Loucy (cell line): ENCODE data around the gene IPMK.
"Not testable (repeated sequence)": the region's sequence is repeated elsewhere in the genome, so short reads cannot be mapped to it uniquely, and the experiment has no call there.

ENCODE experiments used
- H2AFZ ChIP-seq: fragments of 200-600 bp; sonication (generic); 2 replicates; pipeline ENCODE4 v1.6.0; 2016; ENCODE audit warnings: antibody characterized with exemption, mild to moderate bottlenecking, low read length, moderate library complexity
- H3F3A ChIP-seq: fragments of 200-600 bp; 2 replicates; pipeline ENCODE4 v1.6.0; 2016; ENCODE audit warnings: antibody characterized with exemption, low read depth, mild to moderate bottlenecking
- H3K27me3 ChIP-seq: fragments of 200-600 bp; sonication (generic); 2 replicates; pipeline ENCODE4 v1.6.1; 2014; ENCODE audit warnings: low read length, mild to moderate bottlenecking; ENCODE audit not compliant: insufficient read depth, poor library complexity, severe bottlenecking
- H3K36me3 ChIP-seq: fragments of 200-600 bp; sonication (generic); 2 replicates; pipeline ENCODE4 v1.6.1; 2016; ENCODE audit warnings: low read length; ENCODE audit not compliant: insufficient read depth
- H3K4me1 ChIP-seq: fragments of 200-600 bp; sonication (generic); 2 replicates; pipeline ENCODE4 v1.5.1; 2014; ENCODE audit warnings: low read length, mild to moderate bottlenecking; ENCODE audit not compliant: insufficient read depth, poor library complexity, severe bottlenecking
- H3K4me2 ChIP-seq: fragments of 200-600 bp; sonication (generic); 2 replicates; pipeline ENCODE4 v1.6.0; 2014; ENCODE audit warnings: antibody characterized with exemption, low read length, low read depth, mild to moderate bottlenecking; ENCODE audit not compliant: poor library complexity, severe bottlenecking
- H3K4me3 ChIP-seq: fragments of 200-600 bp; sonication (generic); 2 replicates; pipeline ENCODE4 v1.5.1; 2014; ENCODE audit warnings: low read length, mild to moderate bottlenecking, mixed read lengths; ENCODE audit not compliant: poor library complexity, severe bottlenecking
- H3K79me2 ChIP-seq: fragments of 200-600 bp; sonication (generic); 2 replicates; pipeline ENCODE4 v1.6.1; 2014; ENCODE audit warnings: low read length; ENCODE audit not compliant: insufficient read depth
- H3K9ac ChIP-seq: fragments of 200-600 bp; sonication (generic); 2 replicates; pipeline ENCODE4 v1.6.0; 2014; ENCODE audit warnings: mild to moderate bottlenecking, low read depth, low read length, moderate library complexity; ENCODE audit not compliant: poor library complexity, severe bottlenecking
- H3K9me2 ChIP-seq: fragments of 200-600 bp; sonication (generic); replicated peaks from 2 replicates; pipeline ENCODE4 v1.6.1; 2016; ENCODE audit warnings: low read depth, low read length, mixed read lengths
- H3K9me3 ChIP-seq: fragments of 200-600 bp; sonication (generic); 2 replicates; pipeline ENCODE4 v1.6.1; 2014; ENCODE audit warnings: mild to moderate bottlenecking, antibody characterized with exemption, low read length, low read depth; ENCODE audit not compliant: insufficient read depth
- H4K20me1 ChIP-seq: fragments of 200-600 bp; sonication (generic); 2 replicates; pipeline ENCODE4 v1.6.0; 2014; ENCODE audit warnings: antibody characterized with exemption, low read length, mild to moderate bottlenecking; ENCODE audit not compliant: insufficient read depth, poor library complexity, severe bottlenecking
- CTCF ChIP-seq: fragments of 200-600 bp; sonication (generic); conservative IDR thresholded peaks from 2 replicates; pipeline ENCODE4 v1.5.1; 2014; ENCODE audit warnings: mild to moderate bottlenecking, antibody characterized with exemption, low read length
- EZH2phosphoT487 ChIP-seq: fragments of 200-600 bp; IDR thresholded peaks from 2 replicates; pipeline ENCODE4 v1.6.1; 2018; ENCODE audit warnings: antibody characterized with exemption, mild to moderate bottlenecking, moderate library complexity, borderline replicate concordance

IPMK gene

GRCh38 chr10:58253184-58253583 lies 14.5 kb downstream of the IPMK start:
- Histone ChIP-seq H3F3A (no peaks in the 10 kb centered on the region), H3K4me3 (no peak overlapping the region), H3K79me2 (peaks cover 35% of the 10 kb centered on the region), H3K36me3 (peaks cover 12% of the 10 kb centered on the region; the same call in 1 of the 2 replicates), H3K9me2 (no peaks in the 10 kb centered on the region), H3K4me2 (no peak overlapping the region), H3K4me1 (peaks cover 6% of the 10 kb centered on the region), H3K9ac (no peak overlapping the region), H3K9me3 (peaks cover 21% of the 10 kb centered on the region; the same call in 1 of the 2 replicates), H3K27me3 (no peaks in the 10 kb centered on the region), H2AFZ (no peak overlapping the region), H4K20me1 (no peaks in the 10 kb centered on the region)
- TF ChIP-seq EZH2phosphoT487 (no peak), CTCF (no peak)

- not testable (repeated sequence) for H3K9me3 ChIP-seq, H2AFZ ChIP-seq, H3K9ac ChIP-seq, H3F3A ChIP-seq, H3K4me1 ChIP-seq, H3K27me3 ChIP-seq, H3K4me2 ChIP-seq, H3K36me3 ChIP-seq, H3K4me3 ChIP-seq, H3K9me2 ChIP-seq, H4K20me1 ChIP-seq
- H3K79me2 ChIP-seq = peaks cover 24% of the 10 kb centered on the region; the same call in 1 of the 2 replicates
Observed at GRCh38 chr10:58244666-58245065, 23.0 kb downstream of the IPMK start.

- not testable (repeated sequence) for H3K4me3 ChIP-seq, H3K27me3 ChIP-seq, H3K9ac ChIP-seq, H3K36me3 ChIP-seq, H3K4me1 ChIP-seq, H4K20me1 ChIP-seq, H3K9me2 ChIP-seq, H3K9me3 ChIP-seq, H3F3A ChIP-seq, H2AFZ ChIP-seq, H3K4me2 ChIP-seq
- H3K79me2 ChIP-seq = peaks cover 28% of the 10 kb centered on the region; the same call in 1 of the 2 replicates
Observed at GRCh38 chr10:58244242-58244641, 23.5 kb downstream of the IPMK start.

GRCh38 chr10:58243801-58244200 lies 23.9 kb downstream of the IPMK start:
- not testable (repeated sequence) for H3K4me2 ChIP-seq, H3K9ac ChIP-seq, H3K4me3 ChIP-seq, H3K36me3 ChIP-seq, H2AFZ ChIP-seq, H3K9me3 ChIP-seq, H4K20me1 ChIP-seq, H3F3A ChIP-seq, H3K27me3 ChIP-seq, H3K4me1 ChIP-seq, H3K9me2 ChIP-seq
- peaks cover 31% of the 10 kb centered on the region; the same call in 1 of the 2 replicates for H3K79me2 ChIP-seq

- H3K79me2 ChIP-seq = peaks cover 34% of the 10 kb centered on the region; the same call in 1 of the 2 replicates
- TF ChIP-seq EZH2phosphoT487 (no peak), CTCF (no peak)
Observed at GRCh38 chr10:58243269-58243668, 24.4 kb downstream of the IPMK start.

More at GRCh38 chr10:58243269-58243668, 24.4 kb downstream of the IPMK start:
- Histone ChIP-seq H3K9me3 (no peaks in the 10 kb centered on the region), H2AFZ (no peak overlapping the region), H3K9me2 (no peaks in the 10 kb centered on the region), H3K36me3 (no peaks in the 10 kb centered on the region), H3K4me2 (no peak overlapping the region), H3K9ac (no peak overlapping the region), H3K4me3 (no peak overlapping the region), H4K20me1 (peaks cover 8% of the 10 kb centered on the region), H3F3A (no peaks in the 10 kb centered on the region), H3K27me3 (no peaks in the 10 kb centered on the region), H3K4me1 (peaks cover 8% of the 10 kb centered on the region)
